ENCODE data around the gene DNLZ. TPM values are rescaled to one million over a fixed set of nuclear protein-coding genes. Genes with fewer than 3 reads are reported as not detected.

DNLZ gene
- total RNA-seq, 1 experiment from 2014 or later: 22.5 TPM

- no TSS peak for BruUV-seq (replicated peaks)
Measured at GRCh38 chr9:136351252-136351800, 12.2 kb downstream of the DNLZ start.

GRCh38 chr9:136349546-136349945 lies 14.0 kb downstream of the DNLZ start:
- intact Hi-C loops (cut with micrococcal nuclease; ENCODE audit: unreplicated experiment): no loop called here
- no TSS peak for BruUV-seq (replicated peaks)
- peaks cover 3% of the 10 kb centered on the region for H3K4me1 Mint-ChIP-seq (ENCODE audit: low read depth, unreplicated experiment)
- H3K4me3 Mint-ChIP-seq (ENCODE audit: low read depth, unreplicated experiment): no peak overlapping the region
- CTCF ChIA-PET: no interaction called here
- TF ChIP-seq, protein P1, sequence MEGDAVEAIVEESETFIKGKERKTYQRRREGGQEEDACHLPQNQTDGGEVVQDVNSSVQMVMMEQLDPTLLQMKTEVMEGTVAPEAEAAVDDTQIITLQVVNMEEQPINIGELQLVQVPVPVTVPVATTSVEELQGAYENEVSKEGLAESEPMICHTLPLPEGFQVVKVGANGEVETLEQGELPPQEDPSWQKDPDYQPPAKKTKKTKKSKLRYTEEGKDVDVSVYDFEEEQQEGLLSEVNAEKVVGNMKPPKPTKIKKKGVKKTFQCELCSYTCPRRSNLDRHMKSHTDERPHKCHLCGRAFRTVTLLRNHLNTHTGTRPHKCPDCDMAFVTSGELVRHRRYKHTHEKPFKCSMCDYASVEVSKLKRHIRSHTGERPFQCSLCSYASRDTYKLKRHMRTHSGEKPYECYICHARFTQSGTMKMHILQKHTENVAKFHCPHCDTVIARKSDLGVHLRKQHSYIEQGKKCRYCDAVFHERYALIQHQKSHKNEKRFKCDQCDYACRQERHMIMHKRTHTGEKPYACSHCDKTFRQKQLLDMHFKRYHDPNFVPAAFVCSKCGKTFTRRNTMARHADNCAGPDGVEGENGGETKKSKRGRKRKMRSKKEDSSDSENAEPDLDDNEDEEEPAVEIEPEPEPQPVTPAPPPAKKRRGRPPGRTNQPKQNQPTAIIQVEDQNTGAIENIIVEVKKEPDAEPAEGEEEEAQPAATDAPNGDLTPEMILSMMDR (IDR thresholded peaks at IDR 0.05; ENCODE audit: unreplicated experiment): no peak
- no peak overlapping the region for H3K27ac Mint-ChIP-seq (ENCODE audit: unreplicated experiment)
- no peak for DNase-seq
- H3K27me3 Mint-ChIP-seq (ENCODE audit: unreplicated experiment): peaks cover 4% of the 10 kb centered on the region
- no peaks in the 10 kb centered on the region for H3K9me3 Mint-ChIP-seq (ENCODE audit: low read depth, unreplicated experiment)
- H3K36me3 Mint-ChIP-seq (ENCODE audit: insufficient read depth, unreplicated experiment): peaks cover 4% of the 10 kb centered on the region

More at GRCh38 chr9:136351252-136351800, 12.2 kb downstream of the DNLZ start:
- H3K27ac Mint-ChIP-seq (ENCODE audit: unreplicated experiment): no peak overlapping the region
- H3K4me1 Mint-ChIP-seq (ENCODE audit: low read depth, unreplicated experiment): peaks cover 8% of the 10 kb centered on the region
- intact Hi-C loops (cut with micrococcal nuclease; ENCODE audit: unreplicated experiment): no loop called here
- H3K9me3 Mint-ChIP-seq (ENCODE audit: low read depth, unreplicated experiment): no peaks in the 10 kb centered on the region
- peaks cover 11% of the 10 kb centered on the region for H3K27me3 Mint-ChIP-seq (ENCODE audit: unreplicated experiment)
- H3K4me3 Mint-ChIP-seq (ENCODE audit: low read depth, unreplicated experiment): no peak overlapping the region
- no peak for DNase-seq
- H3K36me3 Mint-ChIP-seq (ENCODE audit: insufficient read depth, unreplicated experiment): peaks cover 10% of the 10 kb centered on the region
- CTCF ChIA-PET: interaction anchor here (0.6 kb wide), 1 partner anchor 1265 kb away, joined by 4 read pairs; no protein-coding TSS in a partner anchor
- TF ChIP-seq, protein P1 (IDR thresholded peaks at IDR 0.05; ENCODE audit: unreplicated experiment): no peak

- H3K27ac Mint-ChIP-seq (ENCODE audit: unreplicated experiment): no peak overlapping the region
Measured at GRCh38 chr9:136348691-136349090, 14.9 kb downstream of the DNLZ start.

DNA sequence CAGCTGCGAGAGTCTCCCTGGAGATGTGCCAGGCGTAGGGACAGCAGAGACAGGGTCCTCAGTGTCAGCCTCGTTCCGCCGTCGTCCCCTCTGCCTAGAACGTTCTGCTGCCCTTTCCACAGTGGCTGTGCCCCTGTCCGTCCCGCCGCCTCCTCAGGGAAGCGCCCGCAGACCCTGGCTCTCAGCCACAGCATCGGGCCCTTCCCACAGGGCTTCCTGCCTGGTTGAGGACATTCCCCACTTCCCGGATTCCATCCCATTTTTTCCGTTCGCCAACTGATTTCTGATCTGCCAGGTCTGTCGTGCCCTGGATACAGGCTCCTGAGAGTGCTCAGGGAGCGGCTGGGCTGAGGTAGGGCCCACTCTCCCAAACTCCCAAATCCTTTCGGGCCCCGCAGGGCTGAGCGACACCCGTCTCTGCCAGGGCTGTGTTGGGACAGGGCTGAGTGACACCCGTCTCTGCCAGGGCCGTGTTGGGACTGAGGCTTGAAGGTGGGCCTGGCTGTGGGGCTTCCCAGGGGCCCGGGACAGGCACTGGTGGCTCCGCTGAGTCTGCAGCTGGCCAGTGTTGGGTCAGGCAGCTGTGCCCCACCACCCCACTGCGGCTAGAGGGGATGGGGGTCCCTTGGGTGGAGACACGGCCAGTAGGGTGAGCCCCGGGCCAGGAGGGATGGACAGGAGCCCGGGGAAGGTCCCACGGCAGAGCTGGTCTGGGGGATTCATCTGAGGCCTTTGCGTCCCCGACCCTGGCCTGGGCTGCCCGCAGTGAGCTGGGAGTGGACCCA lies 15.9 kb downstream of the DNLZ start:
- Mint-ChIP-seq H3K4me1 (ENCODE audit: low read depth, unreplicated experiment) (no peaks in the 10 kb centered on the region), H3K27me3 (ENCODE audit: unreplicated experiment) (no peaks in the 10 kb centered on the region), H3K36me3 (ENCODE audit: insufficient read depth, unreplicated experiment) (no peaks in the 10 kb centered on the region), H3K27ac (ENCODE audit: unreplicated experiment) (no peak overlapping the region), H3K4me3 (ENCODE audit: low read depth, unreplicated experiment) (no peak overlapping the region), H3K9me3 (ENCODE audit: low read depth, unreplicated experiment) (no peaks in the 10 kb centered on the region)
- DNase-seq: no peak
- intact Hi-C loops (cut with micrococcal nuclease; ENCODE audit: unreplicated experiment): no loop called here
- CTCF ChIA-PET: no interaction called here
- TF ChIP-seq, protein P1 (IDR thresholded peaks at IDR 0.05; ENCODE audit: unreplicated experiment): no peak
- BruUV-seq (replicated peaks): no TSS peak

More at GRCh38 chr9:136348691-136349090, 14.9 kb downstream of the DNLZ start:
- no peaks in the 10 kb centered on the region for H3K4me1 Mint-ChIP-seq (ENCODE audit: low read depth, unreplicated experiment)
- TF ChIP-seq, protein P1 (IDR thresholded peaks at IDR 0.05; ENCODE audit: unreplicated experiment): no peak
- intact Hi-C loops (cut with micrococcal nuclease; ENCODE audit: unreplicated experiment): no loop called here
- no TSS peak for BruUV-seq (replicated peaks)
- H3K4me3 Mint-ChIP-seq (ENCODE audit: low read depth, unreplicated experiment): no peak overlapping the region
- no peaks in the 10 kb centered on the region for H3K36me3 Mint-ChIP-seq (ENCODE audit: insufficient read depth, unreplicated experiment)
- CTCF ChIA-PET: no interaction called here
- no peak for DNase-seq
- no peaks in the 10 kb centered on the region for H3K27me3 Mint-ChIP-seq (ENCODE audit: unreplicated experiment)
- H3K9me3 Mint-ChIP-seq (ENCODE audit: low read depth, unreplicated experiment): no peaks in the 10 kb centered on the region
